Measurements from ENCODE around the gene NFKBIE.

Gene NFKBIE

DNA sequence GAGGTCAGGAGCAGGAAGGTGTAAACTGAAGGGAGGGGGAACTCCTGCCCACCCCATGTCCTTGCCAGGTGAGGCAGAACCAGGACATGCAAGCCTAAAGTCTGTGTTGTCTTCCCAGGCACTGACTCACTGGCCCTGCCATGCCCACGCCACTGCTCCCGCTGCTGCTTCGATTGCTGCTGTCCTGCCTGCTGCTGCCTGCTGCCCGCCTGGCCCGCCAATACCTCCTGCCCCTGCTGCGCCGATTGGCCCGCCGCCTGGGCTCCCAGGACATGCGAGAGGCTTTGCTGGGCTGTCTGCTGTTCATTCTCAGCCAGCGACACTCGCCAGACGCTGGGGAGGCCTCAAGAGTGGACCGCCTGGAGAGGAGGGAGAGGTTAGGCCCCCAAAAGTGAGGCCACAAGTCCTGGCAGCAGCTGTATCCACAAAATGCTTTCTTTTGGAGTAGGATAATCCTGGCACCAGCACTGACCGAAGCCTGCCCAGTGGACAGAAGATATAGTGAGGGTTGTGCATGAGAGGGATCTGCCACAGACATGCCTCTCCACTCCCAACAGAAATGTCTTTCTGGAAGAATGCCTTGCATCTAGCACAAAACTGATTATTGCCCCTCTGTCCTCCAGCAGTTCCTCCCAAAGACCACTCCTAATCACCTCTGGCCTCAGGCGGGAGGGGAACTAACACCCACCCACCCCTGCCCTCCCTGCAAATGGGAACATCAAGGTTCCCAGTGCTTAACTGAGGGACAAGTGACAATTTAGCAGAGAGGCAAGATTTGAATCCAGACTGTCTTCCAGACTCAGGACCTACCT, 47.8 kb downstream of the NFKBIE start:
- no peak for ATAC-seq
- TF ChIP-seq ESRRG (CRISPR knock-in tag; IDR thresholded peaks at IDR 0.05), result no peak
- TF ChIP-seq BACH2 (CRISPR knock-in tag; IDR thresholded peaks at IDR 0.05; ENCODE audit: borderline replicate concordance), result no peak
- no peak for TF ChIP-seq ZNF565 (CRISPR knock-in tag; conservative IDR thresholded peaks at IDR 0.05; ENCODE audit: low read depth)
- TF ChIP-seq, protein P1, sequence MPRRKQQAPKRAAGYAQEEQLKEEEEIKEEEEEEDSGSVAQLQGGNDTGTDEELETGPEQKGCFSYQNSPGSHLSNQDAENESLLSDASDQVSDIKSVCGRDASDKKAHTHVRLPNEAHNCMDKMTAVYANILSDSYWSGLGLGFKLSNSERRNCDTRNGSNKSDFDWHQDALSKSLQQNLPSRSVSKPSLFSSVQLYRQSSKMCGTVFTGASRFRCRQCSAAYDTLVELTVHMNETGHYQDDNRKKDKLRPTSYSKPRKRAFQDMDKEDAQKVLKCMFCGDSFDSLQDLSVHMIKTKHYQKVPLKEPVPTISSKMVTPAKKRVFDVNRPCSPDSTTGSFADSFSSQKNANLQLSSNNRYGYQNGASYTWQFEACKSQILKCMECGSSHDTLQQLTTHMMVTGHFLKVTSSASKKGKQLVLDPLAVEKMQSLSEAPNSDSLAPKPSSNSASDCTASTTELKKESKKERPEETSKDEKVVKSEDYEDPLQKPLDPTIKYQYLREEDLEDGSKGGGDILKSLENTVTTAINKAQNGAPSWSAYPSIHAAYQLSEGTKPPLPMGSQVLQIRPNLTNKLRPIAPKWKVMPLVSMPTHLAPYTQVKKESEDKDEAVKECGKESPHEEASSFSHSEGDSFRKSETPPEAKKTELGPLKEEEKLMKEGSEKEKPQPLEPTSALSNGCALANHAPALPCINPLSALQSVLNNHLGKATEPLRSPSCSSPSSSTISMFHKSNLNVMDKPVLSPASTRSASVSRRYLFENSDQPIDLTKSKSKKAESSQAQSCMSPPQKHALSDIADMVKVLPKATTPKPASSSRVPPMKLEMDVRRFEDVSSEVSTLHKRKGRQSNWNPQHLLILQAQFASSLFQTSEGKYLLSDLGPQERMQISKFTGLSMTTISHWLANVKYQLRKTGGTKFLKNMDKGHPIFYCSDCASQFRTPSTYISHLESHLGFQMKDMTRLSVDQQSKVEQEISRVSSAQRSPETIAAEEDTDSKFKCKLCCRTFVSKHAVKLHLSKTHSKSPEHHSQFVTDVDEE (CRISPR knock-in tag; IDR thresholded peaks at IDR 0.05), result no peak
- TF ChIP-seq ZNF70 (CRISPR knock-in tag; IDR thresholded peaks at IDR 0.05), result no peak
- TF ChIP-seq RARB (CRISPR knock-in tag; IDR thresholded peaks at IDR 0.05), result no peak
- no peak for TF ChIP-seq ZFP30 (CRISPR knock-in tag; IDR thresholded peaks at IDR 0.05)
- no peak for TF ChIP-seq GLIS3 (CRISPR knock-in tag; IDR thresholded peaks at IDR 0.05)
- no peak for TF ChIP-seq ARNTL (CRISPR knock-in tag; IDR thresholded peaks at IDR 0.05; ENCODE audit: borderline replicate concordance, low read depth)
- TF ChIP-seq, protein P2, sequence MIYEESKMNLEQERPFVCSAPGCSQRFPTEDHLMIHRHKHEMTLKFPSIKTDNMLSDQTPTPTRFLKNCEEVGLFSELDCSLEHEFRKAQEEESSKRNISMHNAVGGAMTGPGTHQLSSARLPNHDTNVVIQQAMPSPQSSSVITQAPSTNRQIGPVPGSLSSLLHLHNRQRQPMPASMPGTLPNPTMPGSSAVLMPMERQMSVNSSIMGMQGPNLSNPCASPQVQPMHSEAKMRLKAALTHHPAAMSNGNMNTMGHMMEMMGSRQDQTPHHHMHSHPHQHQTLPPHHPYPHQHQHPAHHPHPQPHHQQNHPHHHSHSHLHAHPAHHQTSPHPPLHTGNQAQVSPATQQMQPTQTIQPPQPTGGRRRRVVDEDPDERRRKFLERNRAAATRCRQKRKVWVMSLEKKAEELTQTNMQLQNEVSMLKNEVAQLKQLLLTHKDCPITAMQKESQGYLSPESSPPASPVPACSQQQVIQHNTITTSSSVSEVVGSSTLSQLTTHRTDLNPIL (CRISPR knock-in tag; IDR thresholded peaks at IDR 0.05; ENCODE audit: low read depth), result no peak
- TF ChIP-seq ZFP3 (CRISPR knock-in tag; IDR thresholded peaks at IDR 0.05), result no peak
- TF ChIP-seq ZNF8 (CRISPR knock-in tag; IDR thresholded peaks at IDR 0.05), result no peak
- TF ChIP-seq, protein P3, sequence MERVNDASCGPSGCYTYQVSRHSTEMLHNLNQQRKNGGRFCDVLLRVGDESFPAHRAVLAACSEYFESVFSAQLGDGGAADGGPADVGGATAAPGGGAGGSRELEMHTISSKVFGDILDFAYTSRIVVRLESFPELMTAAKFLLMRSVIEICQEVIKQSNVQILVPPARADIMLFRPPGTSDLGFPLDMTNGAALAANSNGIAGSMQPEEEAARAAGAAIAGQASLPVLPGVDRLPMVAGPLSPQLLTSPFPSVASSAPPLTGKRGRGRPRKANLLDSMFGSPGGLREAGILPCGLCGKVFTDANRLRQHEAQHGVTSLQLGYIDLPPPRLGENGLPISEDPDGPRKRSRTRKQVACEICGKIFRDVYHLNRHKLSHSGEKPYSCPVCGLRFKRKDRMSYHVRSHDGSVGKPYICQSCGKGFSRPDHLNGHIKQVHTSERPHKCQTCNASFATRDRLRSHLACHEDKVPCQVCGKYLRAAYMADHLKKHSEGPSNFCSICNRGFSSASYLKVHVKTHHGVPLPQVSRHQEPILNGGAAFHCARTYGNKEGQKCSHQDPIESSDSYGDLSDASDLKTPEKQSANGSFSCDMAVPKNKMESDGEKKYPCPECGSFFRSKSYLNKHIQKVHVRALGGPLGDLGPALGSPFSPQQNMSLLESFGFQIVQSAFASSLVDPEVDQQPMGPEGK (CRISPR knock-in tag; IDR thresholded peaks at IDR 0.05; ENCODE audit: borderline replicate concordance), result no peak
- TF ChIP-seq, protein P4, sequence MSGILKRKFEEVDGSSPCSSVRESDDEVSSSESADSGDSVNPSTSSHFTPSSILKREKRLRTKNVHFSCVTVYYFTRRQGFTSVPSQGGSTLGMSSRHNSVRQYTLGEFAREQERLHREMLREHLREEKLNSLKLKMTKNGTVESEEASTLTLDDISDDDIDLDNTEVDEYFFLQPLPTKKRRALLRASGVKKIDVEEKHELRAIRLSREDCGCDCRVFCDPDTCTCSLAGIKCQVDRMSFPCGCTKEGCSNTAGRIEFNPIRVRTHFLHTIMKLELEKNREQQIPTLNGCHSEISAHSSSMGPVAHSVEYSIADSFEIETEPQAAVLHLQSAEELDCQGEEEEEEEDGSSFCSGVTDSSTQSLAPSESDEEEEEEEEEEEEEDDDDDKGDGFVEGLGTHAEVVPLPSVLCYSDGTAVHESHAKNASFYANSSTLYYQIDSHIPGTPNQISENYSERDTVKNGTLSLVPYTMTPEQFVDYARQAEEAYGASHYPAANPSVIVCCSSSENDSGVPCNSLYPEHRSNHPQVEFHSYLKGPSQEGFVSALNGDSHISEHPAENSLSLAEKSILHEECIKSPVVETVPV (CRISPR knock-in tag; IDR thresholded peaks at IDR 0.05), result no peak
- TF ChIP-seq PPARA (CRISPR knock-in tag; IDR thresholded peaks at IDR 0.05; ENCODE audit: borderline replicate concordance), result no peak
- TF ChIP-seq, protein P5, sequence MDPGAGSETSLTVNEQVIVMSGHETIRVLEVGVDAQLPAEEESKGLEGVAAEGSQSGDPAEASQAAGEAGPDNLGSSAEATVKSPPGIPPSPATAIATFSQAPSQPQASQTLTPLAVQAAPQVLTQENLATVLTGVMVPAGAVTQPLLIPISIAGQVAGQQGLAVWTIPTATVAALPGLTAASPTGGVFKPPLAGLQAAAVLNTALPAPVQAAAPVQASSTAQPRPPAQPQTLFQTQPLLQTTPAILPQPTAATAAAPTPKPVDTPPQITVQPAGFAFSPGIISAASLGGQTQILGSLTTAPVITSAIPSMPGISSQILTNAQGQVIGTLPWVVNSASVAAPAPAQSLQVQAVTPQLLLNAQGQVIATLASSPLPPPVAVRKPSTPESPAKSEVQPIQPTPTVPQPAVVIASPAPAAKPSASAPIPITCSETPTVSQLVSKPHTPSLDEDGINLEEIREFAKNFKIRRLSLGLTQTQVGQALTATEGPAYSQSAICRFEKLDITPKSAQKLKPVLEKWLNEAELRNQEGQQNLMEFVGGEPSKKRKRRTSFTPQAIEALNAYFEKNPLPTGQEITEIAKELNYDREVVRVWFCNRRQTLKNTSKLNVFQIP (CRISPR knock-in tag; IDR thresholded peaks at IDR 0.05; ENCODE audit: borderline replicate concordance, low read depth), result no peak
- no peak for TF ChIP-seq ZC3H10 (CRISPR knock-in tag; IDR thresholded peaks at IDR 0.05)

DNA sequence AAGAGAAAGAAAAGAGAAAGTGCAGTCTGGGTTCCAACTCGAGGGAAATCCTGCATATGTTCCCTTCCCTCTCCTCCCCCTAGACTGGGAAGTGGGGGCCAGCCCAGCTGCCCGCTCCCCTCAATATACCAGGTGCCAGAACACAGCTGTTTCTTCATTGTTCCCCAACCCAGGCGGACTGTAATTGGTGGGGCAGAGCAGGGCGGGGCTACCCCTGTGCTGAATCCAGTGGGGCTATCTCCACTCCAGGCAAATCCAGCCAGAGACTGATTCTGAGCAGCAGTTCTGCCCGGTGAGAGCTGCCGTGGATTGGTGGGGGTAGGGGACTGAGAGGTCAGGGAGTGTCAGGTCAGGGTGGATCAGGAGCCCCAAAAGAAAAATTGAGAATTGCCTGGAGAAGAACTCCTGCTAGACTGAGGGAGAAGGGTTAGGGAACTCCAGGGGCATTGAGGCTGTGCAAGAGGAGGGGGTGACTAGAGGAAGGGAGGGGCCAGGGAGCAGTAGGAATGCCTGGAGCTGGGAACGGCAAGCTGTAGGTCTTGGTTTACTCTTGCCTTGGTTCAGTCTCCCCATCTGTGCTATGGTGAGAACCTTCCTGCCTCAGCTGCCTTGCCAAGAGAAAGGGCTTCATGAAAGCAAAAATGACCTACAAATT, 48.5 kb downstream of the NFKBIE start, which contains the start of gene MYMX:
TSS of gene MYMX (plus strand) at position 250 of the 655 bp plus-strand sequence. CDS start 546 bp downstream, outside the sequence.
- ATAC-seq, result no peak
- TF ChIP-seq ISL1 (CRISPR knock-in tag; IDR thresholded peaks at IDR 0.05), result no peak
- no peak for TF ChIP-seq GLIS3 (CRISPR knock-in tag; IDR thresholded peaks at IDR 0.05)
- TF ChIP-seq, protein P3 (CRISPR knock-in tag; IDR thresholded peaks at IDR 0.05; ENCODE audit: borderline replicate concordance), result no peak
- TF ChIP-seq, protein P1 (CRISPR knock-in tag; IDR thresholded peaks at IDR 0.05), result no peak
- TF ChIP-seq ZFP3 (CRISPR knock-in tag; IDR thresholded peaks at IDR 0.05), result no peak
- TF ChIP-seq OSR1 (CRISPR knock-in tag; IDR thresholded peaks at IDR 0.05), result no peak
- TF ChIP-seq ARNTL (CRISPR knock-in tag; IDR thresholded peaks at IDR 0.05; ENCODE audit: borderline replicate concordance, low read depth), result no peak
- no peak for TF ChIP-seq TCF4 (CRISPR knock-in tag; IDR thresholded peaks at IDR 0.05; ENCODE audit: borderline replicate concordance)

Data from SK-N-SH treated with all-trans-retinoic acid at 6 μM for 48 hours (cell line).